Neural cell (in vitro differentiated cells): ENCODE data around the gene FN3KRP.

ENCODE experiments used
- EP300 ChIP-seq: fragments of 450-650 bp; conservative IDR thresholded peaks from 2 replicates; pipeline ENCODE4 v1.6.1; 2014; ENCODE audit warnings: antibody characterized with exemption, mild to moderate bottlenecking, moderate library complexity; ENCODE audit not compliant: poor library complexity, severe bottlenecking
- EZH2 ChIP-seq: fragments of 200-600, 300-800 bp; shearing (Covaris generic), sonication (generic); IDR thresholded peaks from 2 replicates; pipeline ENCODE4 v1.6.1; 2014; ENCODE audit warnings: antibody characterized with exemption, low read length, borderline replicate concordance, mild to moderate bottlenecking; ENCODE audit not compliant: insufficient read depth, poor library complexity, severe bottlenecking
- POLR2AphosphoS5 ChIP-seq: IDR thresholded peaks from 2 replicates; pipeline ENCODE4 v1.6.1; 2012
- RAD21 ChIP-seq: fragments of 450-650 bp; conservative IDR thresholded peaks from 2 replicates; pipeline ENCODE4 v1.6.1; 2014; ENCODE audit warnings: antibody characterized with exemption, mild to moderate bottlenecking, moderate library complexity
- SMC3 ChIP-seq: fragments of 450-650 bp; conservative IDR thresholded peaks from 2 replicates; pipeline ENCODE4 v1.6.1; 2014; ENCODE audit warnings: antibody characterized with exemption, mild to moderate bottlenecking, moderate library complexity; ENCODE audit not compliant: poor library complexity
- TAF1 ChIP-seq: IDR thresholded peaks from 2 replicates; pipeline ENCODE4 v1.6.1; 2012; ENCODE audit warnings: low read depth
- TF ChIP-seq, protein P1 (sequence below): fragments of 450-650 bp; IDR thresholded peaks from 2 replicates; pipeline ENCODE4 v1.5.1; 2014; ENCODE audit warnings: antibody characterized with exemption, mild to moderate bottlenecking, moderate library complexity; ENCODE audit not compliant: poor library complexity, severe bottlenecking

DNA sequence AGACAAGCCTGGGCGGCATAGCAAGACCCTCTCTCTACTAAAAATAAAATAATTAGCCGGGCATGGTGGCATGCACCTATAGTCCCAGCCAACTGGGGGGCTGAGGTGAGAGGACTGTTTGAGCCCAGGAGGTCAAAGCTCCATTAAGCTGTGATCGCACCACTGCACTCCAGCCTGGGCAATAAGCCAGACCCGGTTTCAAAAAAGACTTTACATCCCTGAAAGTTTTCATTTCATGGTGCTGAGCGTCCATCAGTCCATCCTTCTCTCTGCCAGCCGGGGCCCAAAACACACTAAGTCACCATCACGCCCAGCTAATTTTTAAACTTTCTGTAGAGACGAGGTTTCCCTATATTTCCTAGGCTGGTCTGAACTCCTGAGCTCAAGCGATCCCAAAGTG lies 28.6 kb upstream of the FN3KRP start:
- TF ChIP-seq EZH2 (no peak), EP300 (no peak), SMC3 (no peak), TAF1 (no peak), POLR2AphosphoS5 (no peak), RAD21 (no peak)
- TF ChIP-seq, protein P1, sequence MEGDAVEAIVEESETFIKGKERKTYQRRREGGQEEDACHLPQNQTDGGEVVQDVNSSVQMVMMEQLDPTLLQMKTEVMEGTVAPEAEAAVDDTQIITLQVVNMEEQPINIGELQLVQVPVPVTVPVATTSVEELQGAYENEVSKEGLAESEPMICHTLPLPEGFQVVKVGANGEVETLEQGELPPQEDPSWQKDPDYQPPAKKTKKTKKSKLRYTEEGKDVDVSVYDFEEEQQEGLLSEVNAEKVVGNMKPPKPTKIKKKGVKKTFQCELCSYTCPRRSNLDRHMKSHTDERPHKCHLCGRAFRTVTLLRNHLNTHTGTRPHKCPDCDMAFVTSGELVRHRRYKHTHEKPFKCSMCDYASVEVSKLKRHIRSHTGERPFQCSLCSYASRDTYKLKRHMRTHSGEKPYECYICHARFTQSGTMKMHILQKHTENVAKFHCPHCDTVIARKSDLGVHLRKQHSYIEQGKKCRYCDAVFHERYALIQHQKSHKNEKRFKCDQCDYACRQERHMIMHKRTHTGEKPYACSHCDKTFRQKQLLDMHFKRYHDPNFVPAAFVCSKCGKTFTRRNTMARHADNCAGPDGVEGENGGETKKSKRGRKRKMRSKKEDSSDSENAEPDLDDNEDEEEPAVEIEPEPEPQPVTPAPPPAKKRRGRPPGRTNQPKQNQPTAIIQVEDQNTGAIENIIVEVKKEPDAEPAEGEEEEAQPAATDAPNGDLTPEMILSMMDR = no peak
